ENCODE results near the gene WDFY3.

- TF ChIP-seq RAD21 (IDR thresholded peaks at IDR 0.05; ENCODE audit: low read depth) (no peak), TEAD4 (IDR thresholded peaks at IDR 0.05) (no peak), TAF1 (IDR thresholded peaks at IDR 0.05; ENCODE audit: low read depth) (no peak), FOXM1 (IDR thresholded peaks at IDR 0.05; ENCODE audit: borderline replicate concordance, low read depth) (no peak), REST (IDR thresholded peaks at IDR 0.05; ENCODE audit: low read depth) (no peak), MAX (IDR thresholded peaks at IDR 0.05) (no peak), YY1 (IDR thresholded peaks at IDR 0.05; ENCODE audit: low read depth) (no peak), ZBTB7A (IDR thresholded peaks at IDR 0.05; ENCODE audit: low read depth) (no peak)
These were observed 314.0 kb downstream of the WDFY3 start for GRCh38 chr4:84652478-84652877.
